CD4-positive, alpha-beta T cell treated with Interleukin-4 for 1 hour (primary cell): Measurements from ENCODE around the gene COL26A1.
A peak's percentile ranks its signal among the peaks of the same experiment; 100 is the strongest.

Experiments
- DNase-seq, 2 donors: peaks; one replicate each; pipeline ENCODE4 v3.0.0-alpha.2; 2020 to 2022

Gene COL26A1

GRCh38 chr7:101580596-101580995, 217.9 kb downstream of the COL26A1 start:
- peak in 1 of 2 donors; percentile 1 for DNase-seq

GRCh38 chr7:101581891-101582290, 219.2 kb downstream of the COL26A1 start:
- peak in 1 of 2 donors; percentile 7 for DNase-seq

GRCh38 chr7:101582971-101583370, 220.3 kb downstream of the COL26A1 start:
- DNase-seq: peak in 1 of 2 donors; percentile 5

- DNase-seq: no peak
Measured at GRCh38 chr7:101586078-101586905, 223.6 kb downstream of the COL26A1 start.

- peak in 1 of 2 donors; percentile 5 for DNase-seq
Measured at GRCh38 chr7:101586906-101587677, 224.4 kb downstream of the COL26A1 start.

GRCh38 chr7:101588131-101588935, 225.7 kb downstream of the COL26A1 start:
- DNase-seq: no peak

GRCh38 chr7:101589052-101589451, 226.4 kb downstream of the COL26A1 start:
- no peak for DNase-seq

GRCh38 chr7:101589976-101590662, 227.4 kb downstream of the COL26A1 start:
- no peak for DNase-seq

GRCh38 chr7:101590663-101591435, 228.2 kb downstream of the COL26A1 start:
- DNase-seq: no peak

GRCh38 chr7:101591504-101591903, 228.8 kb downstream of the COL26A1 start:
- DNase-seq: no peak

GRCh38 chr7:101593556-101593955, 230.9 kb downstream of the COL26A1 start:
- no peak for DNase-seq

- no peak for DNase-seq
Measured at GRCh38 chr7:101594790-101595189, 232.1 kb downstream of the COL26A1 start.

GRCh38 chr7:101595246-101595645, 232.6 kb downstream of the COL26A1 start:
- no peak for DNase-seq

GRCh38 chr7:101595766-101596537, 233.3 kb downstream of the COL26A1 start:
- no peak for DNase-seq

GRCh38 chr7:101596898-101597297, 234.2 kb downstream of the COL26A1 start:
- DNase-seq: no peak

GRCh38 chr7:101597941-101598340, 235.3 kb downstream of the COL26A1 start:
- no peak for DNase-seq

GRCh38 chr7:101598422-101598985, 235.8 kb downstream of the COL26A1 start:
- DNase-seq: no peak

- no peak for DNase-seq
Measured at GRCh38 chr7:101598986-101599771, 236.5 kb downstream of the COL26A1 start.

- no peak for DNase-seq
Measured at GRCh38 chr7:101599787-101600186, 237.1 kb downstream of the COL26A1 start.

- no peak for DNase-seq
Measured at GRCh38 chr7:101602082-101602481, 239.4 kb downstream of the COL26A1 start.
